Measurements from ENCODE around the gene SHISA2. TPM values are rescaled to one million over a fixed set of nuclear protein-coding genes. Genes with fewer than 3 reads are reported as not detected.
A peak's percentile ranks its signal among the peaks of the same experiment; 100 is the strongest.

SHISA2 gene
- total RNA-seq, 2 donors from 2014 or later, result 195 to 292 TPM

- Mint-ChIP-seq H3K27me3 (ENCODE audit: insufficient read depth) (no peaks in the 10 kb centered on the region), H3K27ac (no peak overlapping the region), H3K9me3 (no peaks in the 10 kb centered on the region), H3K4me1 (peaks cover 37% of the 10 kb centered on the region), H3K4me3 (no peak overlapping the region), H3K36me3 (ENCODE audit: low read depth) (no peaks in the 10 kb centered on the region)
- DNase-seq, result no peak
- Histone ChIP-seq H3K36me3 (ENCODE audit: control insufficient read depth, insufficient read depth, low read length) (no peaks in the 10 kb centered on the region), H3K9ac (ENCODE audit: extremely low read depth, low read length, poor library complexity, severe bottlenecking) (no peak overlapping the region), H3K4me1 (ENCODE audit: control insufficient read depth, insufficient read depth, low read length) (peaks cover 3% of the 10 kb centered on the region), H3K4me3 (ENCODE audit: low read length) (no peak overlapping the region), H3K27ac (ENCODE audit: low read depth, low read length) (no peak overlapping the region), H3K9me3 (ENCODE audit: control insufficient read depth, low read length) (no peaks in the 10 kb centered on the region), H3K27me3 (ENCODE audit: control insufficient read depth, insufficient read depth, low read length, poor library complexity, severe bottlenecking) (no peaks in the 10 kb centered on the region)
- 86 to 92% methylated on average over 5 of the region's 5 CpGs for WGBS, 2 experiments (ENCODE audit: insufficient coverage in 1 of 2, insufficient read length in 1 of 2)
- no peak for TF ChIP-seq CTCF (conservative IDR thresholded peaks at IDR 0.05)
Observed at GRCh38 chr13:26061256-26061655, 9.4 kb upstream of the SHISA2 start.

- Histone ChIP-seq H3K9ac (ENCODE audit: extremely low read depth, low read length, poor library complexity, severe bottlenecking) (no peak overlapping the region), H3K4me3 (ENCODE audit: low read length) (no peak overlapping the region), H3K9me3 (ENCODE audit: control insufficient read depth, low read length) (no peaks in the 10 kb centered on the region), H3K27me3 (ENCODE audit: control insufficient read depth, insufficient read depth, low read length, poor library complexity, severe bottlenecking) (no peaks in the 10 kb centered on the region), H3K27ac (ENCODE audit: low read depth, low read length) (no peak overlapping the region), H3K4me1 (ENCODE audit: control insufficient read depth, insufficient read depth, low read length) (peaks cover 3% of the 10 kb centered on the region), H3K36me3 (ENCODE audit: control insufficient read depth, insufficient read depth, low read length) (no peaks in the 10 kb centered on the region)
- no peak for TF ChIP-seq CTCF (conservative IDR thresholded peaks at IDR 0.05)
- H3K4me3 Mint-ChIP-seq, result no peak overlapping the region
- no peak overlapping the region for H3K27ac Mint-ChIP-seq
- DNase-seq, result peak; percentile 7
- 67 to 75% methylated on average over 3 to 4 of the region's 4 CpGs for WGBS, 2 experiments (ENCODE audit: insufficient coverage in 1 of 2, insufficient read length in 1 of 2)
- no peaks in the 10 kb centered on the region for H3K36me3 Mint-ChIP-seq (ENCODE audit: low read depth)
- H3K4me1 Mint-ChIP-seq, result peaks cover 37% of the 10 kb centered on the region
- no peaks in the 10 kb centered on the region for H3K27me3 Mint-ChIP-seq (ENCODE audit: insufficient read depth)
- H3K9me3 Mint-ChIP-seq, result no peaks in the 10 kb centered on the region
Observed at GRCh38 chr13:26060357-26060756, 8.5 kb upstream of the SHISA2 start.

- H3K36me3 Mint-ChIP-seq (ENCODE audit: low read depth), result no peaks in the 10 kb centered on the region
- no peak for TF ChIP-seq CTCF (conservative IDR thresholded peaks at IDR 0.05)
- Histone ChIP-seq H3K4me1 (ENCODE audit: control insufficient read depth, insufficient read depth, low read length) (peaks cover 3% of the 10 kb centered on the region), H3K9me3 (ENCODE audit: control insufficient read depth, low read length) (no peaks in the 10 kb centered on the region), H3K9ac (ENCODE audit: extremely low read depth, low read length, poor library complexity, severe bottlenecking) (no peak overlapping the region), H3K27me3 (ENCODE audit: control insufficient read depth, insufficient read depth, low read length, poor library complexity, severe bottlenecking) (peaks cover 2% of the 10 kb centered on the region), H3K27ac (ENCODE audit: low read depth, low read length) (no peak overlapping the region), H3K4me3 (ENCODE audit: low read length) (no peak overlapping the region), H3K36me3 (ENCODE audit: control insufficient read depth, insufficient read depth, low read length) (no peaks in the 10 kb centered on the region)
- DNase-seq, result peak; percentile 24
- H3K9me3 Mint-ChIP-seq, result no peaks in the 10 kb centered on the region
- H3K4me1 Mint-ChIP-seq, result peaks cover 30% of the 10 kb centered on the region
- 91 to 95% methylated on average over 4 to 5 of the region's 6 CpGs for WGBS, 2 experiments (ENCODE audit: insufficient coverage in 1 of 2, insufficient read length in 1 of 2)
- H3K4me3 Mint-ChIP-seq, result no peak overlapping the region
- peaks cover 3% of the 10 kb centered on the region for H3K27me3 Mint-ChIP-seq (ENCODE audit: insufficient read depth)
- no peak overlapping the region for H3K27ac Mint-ChIP-seq
Observed at GRCh38 chr13:26058704-26059103, 6.9 kb upstream of the SHISA2 start.
